ENCODE measurements around the gene SRRD. TPM values are rescaled to one million over a fixed set of nuclear protein-coding genes. Genes with fewer than 3 reads are reported as not detected.

Gene SRRD
- total RNA-seq, 1 donor from 2014 or later: 16.3 TPM

Other genes starting within 250 kb of the SRRD start
- 0.71 TPM for gene ASPHD2, start 54.6 kb upstream of the SRRD start, total RNA-seq
- 26.4 TPM for gene HPS4, start 94 bp upstream of the SRRD start, total RNA-seq
- 30.5 TPM for gene TFIP11, start 28.6 kb downstream of the SRRD start, total RNA-seq
- gene TPST2, start 106.3 kb downstream of the SRRD start, total RNA-seq: 58.7 TPM
- gene CRYBB1, start 134.2 kb downstream of the SRRD start, total RNA-seq: 2.8 TPM
- gene CRYBA4, start 138.1 kb downstream of the SRRD start, total RNA-seq: not detected
- 2.5 TPM for gene MIAT, start 173.7 kb downstream of the SRRD start, total RNA-seq